Left ventricle myocardium inferior (tissue), 1 donor: ENCODE measurements around the gene PITX1. TPM values are rescaled to one million over a fixed set of nuclear protein-coding genes. Genes with fewer than 3 reads are reported as not detected.

Experiments used
- DNase-seq: peaks from one replicate; pipeline ENCODE4 v3.0.0-alpha.2; 2020
- H3K27ac ChIP-seq: fragments of 200-600 bp; replicated peaks from 2 replicates; pipeline ENCODE4 v1.8.0; 2021
- H3K27me3 ChIP-seq: fragments of 200-600 bp; 2 replicates; pipeline ENCODE4 v1.8.0; 2021; ENCODE audit warnings: low read depth
- H3K36me3 ChIP-seq: fragments of 200-600 bp; 2 replicates; pipeline ENCODE4 v1.8.0; 2021
- H3K4me1 ChIP-seq: fragments of 200-600 bp; 2 replicates; pipeline ENCODE4 v1.8.0; 2021
- H3K4me3 ChIP-seq: fragments of 200-600 bp; 2 replicates; pipeline ENCODE4 v1.8.0; 2021; ENCODE audit warnings: mild to moderate bottlenecking, moderate library complexity
- H3K9me3 ChIP-seq: fragments of 200-600 bp; replicated peaks from 2 replicates; pipeline ENCODE4 v1.8.0; 2021
- intact Hi-C: fragments of 100-400 bp; cut with micrococcal nuclease; formaldehyde crosslinking; loops from one replicate; pipeline ENCODE4 v1.11.0; 2022
- total RNA-seq: library from RNA; stranded (reverse); fragmentation: NEBNext Ultra II Directional; extraction: Animal tissue kit (Norgen Biotek cat#: 25700); gene quantifications from one replicate; pipeline ENCODE4 v1.2.1, GENCODE V29; 2021
- TF ChIP-seq, protein P1 (sequence below): fragments of 200-600 bp; IDR thresholded peaks from 2 replicates; pipeline ENCODE4 v1.8.0; 2021; ENCODE audit warnings: antibody characterized with exemption, mild to moderate bottlenecking, borderline replicate concordance
- donor health status: DM: no; HTN: yes; CAD: no; lungs with severe emphysema.

Gene PITX1
- total RNA-seq, 1 donor from 2014 or later = not detected

GRCh38 chr5:135009736-135010501, 24.1 kb downstream of the PITX1 start:
- intact Hi-C loops = no loop called here
- H3K36me3 ChIP-seq = no peaks in the 10 kb centered on the region
- H3K9me3 ChIP-seq = no peaks in the 10 kb centered on the region
- DNase-seq = no peak
- peaks cover 25% of the 10 kb centered on the region for H3K4me1 ChIP-seq
- no peak overlapping the region for H3K4me3 ChIP-seq
- no peaks in the 10 kb centered on the region for H3K27me3 ChIP-seq
- TF ChIP-seq, protein P1, sequence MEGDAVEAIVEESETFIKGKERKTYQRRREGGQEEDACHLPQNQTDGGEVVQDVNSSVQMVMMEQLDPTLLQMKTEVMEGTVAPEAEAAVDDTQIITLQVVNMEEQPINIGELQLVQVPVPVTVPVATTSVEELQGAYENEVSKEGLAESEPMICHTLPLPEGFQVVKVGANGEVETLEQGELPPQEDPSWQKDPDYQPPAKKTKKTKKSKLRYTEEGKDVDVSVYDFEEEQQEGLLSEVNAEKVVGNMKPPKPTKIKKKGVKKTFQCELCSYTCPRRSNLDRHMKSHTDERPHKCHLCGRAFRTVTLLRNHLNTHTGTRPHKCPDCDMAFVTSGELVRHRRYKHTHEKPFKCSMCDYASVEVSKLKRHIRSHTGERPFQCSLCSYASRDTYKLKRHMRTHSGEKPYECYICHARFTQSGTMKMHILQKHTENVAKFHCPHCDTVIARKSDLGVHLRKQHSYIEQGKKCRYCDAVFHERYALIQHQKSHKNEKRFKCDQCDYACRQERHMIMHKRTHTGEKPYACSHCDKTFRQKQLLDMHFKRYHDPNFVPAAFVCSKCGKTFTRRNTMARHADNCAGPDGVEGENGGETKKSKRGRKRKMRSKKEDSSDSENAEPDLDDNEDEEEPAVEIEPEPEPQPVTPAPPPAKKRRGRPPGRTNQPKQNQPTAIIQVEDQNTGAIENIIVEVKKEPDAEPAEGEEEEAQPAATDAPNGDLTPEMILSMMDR = no peak
- no peak overlapping the region for H3K27ac ChIP-seq

GRCh38 chr5:135008981-135009735, 24.9 kb downstream of the PITX1 start:
- Histone ChIP-seq H3K36me3 (no peaks in the 10 kb centered on the region), H3K27me3 (no peaks in the 10 kb centered on the region), H3K9me3 (no peaks in the 10 kb centered on the region), H3K4me1 (peaks cover 17% of the 10 kb centered on the region), H3K27ac (no peak overlapping the region), H3K4me3 (no peak overlapping the region)
- TF ChIP-seq, protein P1 = no peak
- no peak for DNase-seq
- intact Hi-C loops = no loop called here

DNA sequence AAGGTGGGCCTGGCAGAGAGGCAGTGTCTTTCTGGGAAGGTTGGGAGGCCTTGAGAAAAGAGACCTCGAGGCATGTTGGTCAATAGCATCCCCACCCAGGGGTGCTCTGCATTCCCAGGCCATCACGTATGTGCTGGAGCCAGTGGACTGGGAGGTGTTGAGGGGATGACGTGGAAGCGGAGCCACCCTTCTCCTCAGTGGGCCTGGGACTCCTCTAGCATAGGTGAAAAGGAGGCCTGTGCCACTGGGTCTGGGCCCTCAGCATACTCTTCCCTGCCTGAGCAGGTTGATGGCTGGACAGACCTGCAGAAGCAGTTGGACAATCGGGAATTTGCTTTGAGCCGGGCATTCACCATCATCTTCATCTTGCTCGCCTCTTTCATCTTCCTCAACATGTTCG, 25.5 kb downstream of the PITX1 start:
- H3K4me1 ChIP-seq = peaks cover 11% of the 10 kb centered on the region
- no peaks in the 10 kb centered on the region for H3K9me3 ChIP-seq
- H3K27me3 ChIP-seq = no peaks in the 10 kb centered on the region
- no peak overlapping the region for H3K4me3 ChIP-seq
- DNase-seq = no peak
- H3K27ac ChIP-seq = no peak overlapping the region
- TF ChIP-seq, protein P1 = no peak
- intact Hi-C loops = no loop called here
- no peaks in the 10 kb centered on the region for H3K36me3 ChIP-seq

- no peaks in the 10 kb centered on the region for H3K9me3 ChIP-seq
- no peak overlapping the region for H3K4me3 ChIP-seq
- no peaks in the 10 kb centered on the region for H3K27me3 ChIP-seq
- TF ChIP-seq, protein P1 = no peak
- intact Hi-C loops = no loop called here
- no peak overlapping the region for H3K27ac ChIP-seq
- H3K36me3 ChIP-seq = no peaks in the 10 kb centered on the region
- DNase-seq = no peak
- H3K4me1 ChIP-seq = peaks cover 6% of the 10 kb centered on the region
Observed at GRCh38 chr5:135007749-135008363, 26.2 kb downstream of the PITX1 start.

GRCh38 chr5:135007305-135007704, 26.7 kb downstream of the PITX1 start:
- TF ChIP-seq, protein P1 = no peak
- DNase-seq = no peak
- Histone ChIP-seq H3K36me3 (no peaks in the 10 kb centered on the region), H3K4me3 (no peak overlapping the region), H3K4me1 (peaks cover under 1% of the 10 kb centered on the region), H3K9me3 (no peaks in the 10 kb centered on the region), H3K27ac (no peak overlapping the region), H3K27me3 (no peaks in the 10 kb centered on the region)
- intact Hi-C loops = no loop called here
